ENCODE measurements around the gene OPRPN.

DNA sequence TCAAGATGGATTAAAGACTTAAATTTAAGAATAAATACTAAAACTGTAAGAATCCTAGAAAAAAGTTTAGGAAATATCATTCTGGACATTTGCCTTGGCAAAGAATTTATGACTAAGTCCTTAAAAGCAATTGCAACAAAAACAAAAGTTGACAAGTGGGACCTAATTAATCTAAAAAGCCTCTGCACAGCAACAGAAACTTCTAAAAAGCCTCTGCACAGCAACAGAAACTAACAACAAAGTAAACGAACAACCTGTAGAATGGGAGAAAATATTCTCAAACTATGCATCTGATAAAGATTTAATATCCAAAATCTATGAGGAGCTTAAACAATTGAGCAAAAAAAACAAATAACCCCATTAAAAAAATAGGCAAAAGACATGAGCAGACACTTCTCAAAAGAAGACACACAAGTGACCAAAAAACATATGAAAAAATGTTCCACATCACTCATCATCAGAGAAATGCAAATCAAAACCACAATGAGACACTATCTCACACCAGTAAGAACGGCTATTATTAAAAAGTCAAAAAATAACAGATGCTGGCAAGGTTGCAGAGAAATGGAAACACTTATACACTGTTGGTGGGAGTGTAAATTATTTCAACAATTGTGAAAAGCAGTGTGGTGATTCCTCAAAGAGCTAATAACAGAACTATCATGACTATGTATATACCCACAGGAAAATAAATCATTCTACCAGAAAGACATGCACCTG is 5.5 kb upstream of the OPRPN start:
- TF ChIP-seq, protein P1, sequence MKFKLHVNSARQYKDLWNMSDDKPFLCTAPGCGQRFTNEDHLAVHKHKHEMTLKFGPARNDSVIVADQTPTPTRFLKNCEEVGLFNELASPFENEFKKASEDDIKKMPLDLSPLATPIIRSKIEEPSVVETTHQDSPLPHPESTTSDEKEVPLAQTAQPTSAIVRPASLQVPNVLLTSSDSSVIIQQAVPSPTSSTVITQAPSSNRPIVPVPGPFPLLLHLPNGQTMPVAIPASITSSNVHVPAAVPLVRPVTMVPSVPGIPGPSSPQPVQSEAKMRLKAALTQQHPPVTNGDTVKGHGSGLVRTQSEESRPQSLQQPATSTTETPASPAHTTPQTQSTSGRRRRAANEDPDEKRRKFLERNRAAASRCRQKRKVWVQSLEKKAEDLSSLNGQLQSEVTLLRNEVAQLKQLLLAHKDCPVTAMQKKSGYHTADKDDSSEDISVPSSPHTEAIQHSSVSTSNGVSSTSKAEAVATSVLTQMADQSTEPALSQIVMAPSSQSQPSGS (tag by site-specific recombination; IDR thresholded peaks at IDR 0.05; ENCODE audit: low read depth) = no peak
- TF ChIP-seq YY1 (tag by site-specific recombination; IDR thresholded peaks at IDR 0.05) (no peak), ZNF146 (tag by site-specific recombination; IDR thresholded peaks at IDR 0.05) (no peak), ZNF138 (tag by site-specific recombination; IDR thresholded peaks at IDR 0.05; ENCODE audit: borderline replicate concordance) (no peak), ZNF549 (tag by site-specific recombination; IDR thresholded peaks at IDR 0.05) (no peak), ZNF654 (tag by site-specific recombination; IDR thresholded peaks at IDR 0.05; ENCODE audit: low read depth) (no peak), SALL2 (tag by site-specific recombination; IDR thresholded peaks at IDR 0.05; ENCODE audit: borderline replicate concordance) (no peak), ZNF274 (IDR thresholded peaks at IDR 0.05; ENCODE audit: low read length) (no peak), ZNF274 (tag by site-specific recombination; IDR thresholded peaks at IDR 0.05; ENCODE audit: borderline replicate concordance) (no peak), ZNF521 (tag by site-specific recombination; IDR thresholded peaks at IDR 0.05) (no peak)
- TF ChIP-seq, protein P2, sequence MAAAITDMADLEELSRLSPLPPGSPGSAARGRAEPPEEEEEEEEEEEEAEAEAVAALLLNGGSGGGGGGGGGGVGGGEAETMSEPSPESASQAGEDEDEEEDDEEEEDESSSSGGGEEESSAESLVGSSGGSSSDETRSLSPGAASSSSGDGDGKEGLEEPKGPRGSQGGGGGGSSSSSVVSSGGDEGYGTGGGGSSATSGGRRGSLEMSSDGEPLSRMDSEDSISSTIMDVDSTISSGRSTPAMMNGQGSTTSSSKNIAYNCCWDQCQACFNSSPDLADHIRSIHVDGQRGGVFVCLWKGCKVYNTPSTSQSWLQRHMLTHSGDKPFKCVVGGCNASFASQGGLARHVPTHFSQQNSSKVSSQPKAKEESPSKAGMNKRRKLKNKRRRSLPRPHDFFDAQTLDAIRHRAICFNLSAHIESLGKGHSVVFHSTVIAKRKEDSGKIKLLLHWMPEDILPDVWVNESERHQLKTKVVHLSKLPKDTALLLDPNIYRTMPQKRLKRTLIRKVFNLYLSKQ (tag by site-specific recombination; IDR thresholded peaks at IDR 0.05; ENCODE audit: borderline replicate concordance) = no peak
- TF ChIP-seq, protein P3, sequence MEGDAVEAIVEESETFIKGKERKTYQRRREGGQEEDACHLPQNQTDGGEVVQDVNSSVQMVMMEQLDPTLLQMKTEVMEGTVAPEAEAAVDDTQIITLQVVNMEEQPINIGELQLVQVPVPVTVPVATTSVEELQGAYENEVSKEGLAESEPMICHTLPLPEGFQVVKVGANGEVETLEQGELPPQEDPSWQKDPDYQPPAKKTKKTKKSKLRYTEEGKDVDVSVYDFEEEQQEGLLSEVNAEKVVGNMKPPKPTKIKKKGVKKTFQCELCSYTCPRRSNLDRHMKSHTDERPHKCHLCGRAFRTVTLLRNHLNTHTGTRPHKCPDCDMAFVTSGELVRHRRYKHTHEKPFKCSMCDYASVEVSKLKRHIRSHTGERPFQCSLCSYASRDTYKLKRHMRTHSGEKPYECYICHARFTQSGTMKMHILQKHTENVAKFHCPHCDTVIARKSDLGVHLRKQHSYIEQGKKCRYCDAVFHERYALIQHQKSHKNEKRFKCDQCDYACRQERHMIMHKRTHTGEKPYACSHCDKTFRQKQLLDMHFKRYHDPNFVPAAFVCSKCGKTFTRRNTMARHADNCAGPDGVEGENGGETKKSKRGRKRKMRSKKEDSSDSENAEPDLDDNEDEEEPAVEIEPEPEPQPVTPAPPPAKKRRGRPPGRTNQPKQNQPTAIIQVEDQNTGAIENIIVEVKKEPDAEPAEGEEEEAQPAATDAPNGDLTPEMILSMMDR (tag by site-specific recombination; IDR thresholded peaks at IDR 0.05) = no peak
